Measurements from ENCODE around the gene HSPA5.
"Not testable (repeated sequence)": the region's sequence is repeated elsewhere in the genome, so short reads cannot be mapped to it uniquely, and the experiment has no call there.

The HSPA5 gene

DNA sequence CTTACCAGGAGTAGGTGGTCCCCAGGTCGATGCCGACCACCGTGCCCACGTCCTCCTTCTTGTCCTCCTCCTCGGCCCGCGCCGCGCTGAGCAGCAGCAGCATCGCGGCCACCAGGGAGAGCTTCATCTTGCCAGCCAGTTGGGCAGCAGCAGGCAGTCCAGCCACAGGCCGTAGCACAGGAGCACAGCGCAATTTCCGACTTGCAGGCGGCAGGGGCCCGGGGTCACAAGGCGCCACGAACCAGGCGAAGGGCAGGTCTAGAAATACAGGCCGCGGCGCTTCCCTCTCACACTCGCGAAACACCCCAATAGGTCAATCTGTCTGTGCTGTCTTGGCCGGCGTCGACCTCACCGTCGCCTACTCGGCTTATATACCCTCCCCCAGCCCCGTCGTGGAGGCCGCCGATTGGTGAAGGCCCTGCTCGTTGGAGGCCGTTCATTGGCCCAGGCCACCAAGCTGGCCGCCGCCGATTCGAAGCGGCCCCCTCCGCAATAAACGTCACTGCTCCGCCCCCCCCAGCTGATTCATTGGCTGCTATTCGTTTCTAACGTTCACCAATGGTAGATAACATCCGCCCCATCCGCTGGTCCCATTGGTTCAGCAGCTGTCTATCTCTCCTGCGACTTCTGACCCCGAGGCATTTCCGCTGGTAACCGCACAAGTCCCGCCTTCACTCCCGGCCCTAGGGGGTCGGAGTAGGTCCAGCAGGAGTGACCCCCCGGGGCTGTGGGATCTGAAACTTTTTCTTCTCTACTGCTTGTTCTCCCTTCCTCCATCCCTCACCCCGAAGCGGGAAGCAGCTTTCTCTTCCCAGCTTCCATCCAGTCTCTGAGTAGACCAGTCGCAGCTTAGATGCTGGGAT is at the start of gene HSPA5:
Gene HSPA5 (minus strand): TSS at position 344 of the 863 bp plus-strand sequence. CDS start 217 bp downstream, at position 127.
- peaks cover 18 to 33% (median 27%) of the 10 kb centered on the region in 5 donors for H3K36me3 ChIP-seq (ENCODE audit: control insufficient read depth in 5 of 5, insufficient read depth in 5 of 5, low read length in 5 of 5)
- H3K4me1 ChIP-seq (ENCODE audit: control insufficient read depth in 5 of 5, insufficient read depth in 5 of 5, low read length in 5 of 5), result peaks cover 0 to 53% (median 45%) of the 10 kb centered on the region in 5 donors
- peak within 1 kb of the TSS; percentile 92 to 99 (median 97) for H3K9ac ChIP-seq (ENCODE audit: low read length in 5 of 5)
- peak within 1 kb of the TSS; percentile 86 to 99 (median 99) for H3K4me3 ChIP-seq (ENCODE audit: low read depth in 1 of 5, low read length in 5 of 5)
- H3K27ac ChIP-seq (ENCODE audit: low read depth, low read length), result peak within 1 kb of the TSS; percentile 98
- H3K27me3 ChIP-seq (ENCODE audit: control insufficient read depth in 5 of 5, insufficient read depth in 4 of 5, low read length in 5 of 5), result no peaks in the 10 kb centered on the region
- H3K9me3 ChIP-seq (ENCODE audit: control insufficient read depth in 5 of 5, low read length in 5 of 5), result no peaks in the 10 kb centered on the region

- not testable (repeated sequence) for H3K36me3 ChIP-seq (ENCODE audit: control insufficient read depth in 5 of 5, insufficient read depth in 5 of 5, low read length in 5 of 5); H3K9me3 ChIP-seq (ENCODE audit: control insufficient read depth in 5 of 5, low read length in 5 of 5); H3K9ac ChIP-seq (ENCODE audit: low read length in 5 of 5); H3K27ac ChIP-seq (ENCODE audit: low read depth, low read length); H3K27me3 ChIP-seq (ENCODE audit: control insufficient read depth in 5 of 5, insufficient read depth in 4 of 5, low read length in 5 of 5); H3K4me3 ChIP-seq (ENCODE audit: low read depth in 1 of 5, low read length in 5 of 5)
- peaks cover 0 to 25% (median 14%) of the 10 kb centered on the region in 5 donors for H3K4me1 ChIP-seq (ENCODE audit: control insufficient read depth in 5 of 5, insufficient read depth in 5 of 5, low read length in 5 of 5)
These were observed 45.8 kb upstream of the HSPA5 start for GRCh38 chr9:125286935-125287433.

GRCh38 chr9:125284855-125285254 is 43.7 kb upstream of the HSPA5 start:
- Histone ChIP-seq H3K9ac (ENCODE audit: low read length in 5 of 5) (no peak overlapping the region), H3K4me1 (ENCODE audit: control insufficient read depth in 5 of 5, insufficient read depth in 5 of 5, low read length in 5 of 5) (peaks cover 0 to 29% (median 14%) of the 10 kb centered on the region in 5 donors), H3K36me3 (ENCODE audit: control insufficient read depth in 5 of 5, insufficient read depth in 5 of 5, low read length in 5 of 5) (peaks cover 0 to 8% (median 5%) of the 10 kb centered on the region in 5 donors), H3K27ac (ENCODE audit: low read depth, low read length) (no peak overlapping the region), H3K27me3 (ENCODE audit: control insufficient read depth in 5 of 5, insufficient read depth in 4 of 5, low read length in 5 of 5) (no peaks in the 10 kb centered on the region), H3K4me3 (ENCODE audit: low read depth in 1 of 5, low read length in 5 of 5) (no peak overlapping the region), H3K9me3 (ENCODE audit: control insufficient read depth in 5 of 5, low read length in 5 of 5) (no peaks in the 10 kb centered on the region)

GRCh38 chr9:125280945-125281344 is 39.8 kb upstream of the HSPA5 start:
- H3K9me3 ChIP-seq (ENCODE audit: control insufficient read depth in 5 of 5, low read length in 5 of 5), result no peaks in the 10 kb centered on the region
- H3K9ac ChIP-seq (ENCODE audit: low read length in 5 of 5), result no peak overlapping the region
- H3K27ac ChIP-seq (ENCODE audit: low read depth, low read length), result peak overlapping the region; percentile 40
- H3K4me3 ChIP-seq (ENCODE audit: low read depth in 1 of 5, low read length in 5 of 5), result no peak overlapping the region
- H3K36me3 ChIP-seq (ENCODE audit: control insufficient read depth in 5 of 5, insufficient read depth in 5 of 5, low read length in 5 of 5), result no peaks in the 10 kb centered on the region
- H3K4me1 ChIP-seq (ENCODE audit: control insufficient read depth in 5 of 5, insufficient read depth in 5 of 5, low read length in 5 of 5), result peaks cover 0 to 22% (median 8%) of the 10 kb centered on the region in 5 donors
- no peaks in the 10 kb centered on the region for H3K27me3 ChIP-seq (ENCODE audit: control insufficient read depth in 5 of 5, insufficient read depth in 4 of 5, low read length in 5 of 5)

DNA sequence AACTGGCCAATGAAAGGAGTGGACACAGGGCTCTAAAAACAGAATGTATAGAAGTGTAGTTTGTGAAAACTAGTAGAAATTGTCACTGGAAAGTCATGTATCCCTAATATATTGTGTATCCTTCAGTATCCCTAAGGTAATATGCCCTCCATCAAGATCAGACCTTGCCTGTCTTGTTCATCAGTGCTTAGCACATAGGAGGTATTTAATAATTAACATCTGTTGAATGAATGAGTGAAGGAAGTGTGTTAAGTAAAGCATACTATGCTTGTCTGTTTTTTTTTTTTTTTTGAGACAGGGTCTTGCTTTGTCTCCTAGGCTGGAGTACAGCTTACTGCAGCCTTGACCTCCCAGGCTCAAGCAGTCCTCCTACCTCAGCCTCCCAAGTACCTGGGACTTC is 36.3 kb upstream of the HSPA5 start:
- Histone ChIP-seq H3K9me3 (ENCODE audit: control insufficient read depth in 5 of 5, low read length in 5 of 5) (no peaks in the 10 kb centered on the region), H3K27ac (ENCODE audit: low read depth, low read length) (no peak overlapping the region), H3K9ac (ENCODE audit: low read length in 5 of 5) (no peak overlapping the region), H3K27me3 (ENCODE audit: control insufficient read depth in 5 of 5, insufficient read depth in 4 of 5, low read length in 5 of 5) (no peaks in the 10 kb centered on the region), H3K36me3 (ENCODE audit: control insufficient read depth in 5 of 5, insufficient read depth in 5 of 5, low read length in 5 of 5) (no peaks in the 10 kb centered on the region), H3K4me1 (ENCODE audit: control insufficient read depth in 5 of 5, insufficient read depth in 5 of 5, low read length in 5 of 5) (peaks cover 0 to 20% (median 8%) of the 10 kb centered on the region in 5 donors), H3K4me3 (ENCODE audit: low read depth in 1 of 5, low read length in 5 of 5) (no peak overlapping the region)

DNA sequence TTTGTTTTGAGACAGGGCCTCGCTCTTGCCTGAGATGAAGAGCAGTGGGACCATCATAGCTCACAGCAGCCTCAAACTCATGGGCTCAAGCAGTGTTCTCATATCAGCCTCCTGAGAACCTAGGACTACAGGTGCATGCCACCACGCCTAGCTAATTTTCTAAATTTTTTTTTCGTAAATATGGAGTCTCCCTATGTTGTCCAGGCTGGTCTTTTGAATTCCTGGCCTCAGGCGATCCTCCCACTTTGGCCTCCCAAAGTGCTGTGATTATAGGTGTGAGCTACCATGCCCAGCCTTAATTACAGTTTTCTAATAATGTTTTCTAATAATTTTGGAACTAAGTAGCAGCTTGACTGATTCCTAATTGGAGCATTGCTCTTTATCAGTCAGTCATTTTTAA is 35.6 kb upstream of the HSPA5 start:
- H3K9ac ChIP-seq (ENCODE audit: low read length in 5 of 5), result no peak overlapping the region
- H3K27me3 ChIP-seq (ENCODE audit: control insufficient read depth in 5 of 5, insufficient read depth in 4 of 5, low read length in 5 of 5), result no peaks in the 10 kb centered on the region
- H3K9me3 ChIP-seq (ENCODE audit: control insufficient read depth in 5 of 5, low read length in 5 of 5), result no peaks in the 10 kb centered on the region
- H3K4me3 ChIP-seq (ENCODE audit: low read depth in 1 of 5, low read length in 5 of 5), result no peak overlapping the region
- peaks cover 0 to 22% (median 8%) of the 10 kb centered on the region in 5 donors for H3K4me1 ChIP-seq (ENCODE audit: control insufficient read depth in 5 of 5, insufficient read depth in 5 of 5, low read length in 5 of 5)
- no peaks in the 10 kb centered on the region for H3K36me3 ChIP-seq (ENCODE audit: control insufficient read depth in 5 of 5, insufficient read depth in 5 of 5, low read length in 5 of 5)
- H3K27ac ChIP-seq (ENCODE audit: low read depth, low read length), result no peak overlapping the region

- H3K36me3 ChIP-seq (ENCODE audit: control insufficient read depth in 5 of 5, insufficient read depth in 5 of 5, low read length in 5 of 5), result no peaks in the 10 kb centered on the region
- peak overlapping the region in 1 of 5 donors; percentile 24 for H3K9ac ChIP-seq (ENCODE audit: low read length in 5 of 5)
- H3K9me3 ChIP-seq (ENCODE audit: control insufficient read depth in 5 of 5, low read length in 5 of 5), result no peaks in the 10 kb centered on the region
- H3K4me3 ChIP-seq (ENCODE audit: low read depth in 1 of 5, low read length in 5 of 5), result no peak overlapping the region
- no peak overlapping the region for H3K27ac ChIP-seq (ENCODE audit: low read depth, low read length)
- H3K27me3 ChIP-seq (ENCODE audit: control insufficient read depth in 5 of 5, insufficient read depth in 4 of 5, low read length in 5 of 5), result no peaks in the 10 kb centered on the region
- peaks cover 0 to 32% (median 21%) of the 10 kb centered on the region in 5 donors for H3K4me1 ChIP-seq (ENCODE audit: control insufficient read depth in 5 of 5, insufficient read depth in 5 of 5, low read length in 5 of 5)
These were observed 31.6 kb upstream of the HSPA5 start for GRCh38 chr9:125272697-125273096.

DNA sequence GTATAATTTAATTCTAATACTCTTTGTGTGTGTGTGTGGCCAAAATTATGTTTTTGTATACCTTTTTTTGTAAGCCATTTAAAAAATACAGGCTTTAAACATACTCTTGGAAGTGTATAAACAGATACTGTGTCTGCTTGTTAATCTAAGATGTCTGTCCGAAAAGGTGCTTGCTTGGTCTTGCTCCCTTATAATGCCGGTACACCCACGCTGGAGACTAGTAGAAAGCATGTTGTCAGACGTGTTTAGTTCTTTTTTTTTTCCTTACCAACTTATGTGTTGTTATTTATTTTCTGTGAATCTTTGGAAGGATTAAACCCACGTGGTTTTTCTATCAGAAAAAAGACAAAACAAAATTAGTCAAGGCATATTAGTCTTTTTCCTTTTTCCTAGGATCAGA is 29.9 kb upstream of the HSPA5 start:
- H3K4me1 ChIP-seq (ENCODE audit: control insufficient read depth in 5 of 5, insufficient read depth in 5 of 5, low read length in 5 of 5), result peaks cover 0 to 24% (median 16%) of the 10 kb centered on the region in 5 donors
- H3K27ac ChIP-seq (ENCODE audit: low read depth, low read length), result no peak overlapping the region
- no peaks in the 10 kb centered on the region for H3K27me3 ChIP-seq (ENCODE audit: control insufficient read depth in 5 of 5, insufficient read depth in 4 of 5, low read length in 5 of 5)

GRCh38 chr9:125269014-125269397 is 27.9 kb upstream of the HSPA5 start:
- peaks cover 0 to 23% (median 13%) of the 10 kb centered on the region in 5 donors for H3K4me1 ChIP-seq (ENCODE audit: control insufficient read depth in 5 of 5, insufficient read depth in 5 of 5, low read length in 5 of 5)
- peak overlapping the region in 2 of 5 donors; percentile 2 to 11 for H3K9ac ChIP-seq (ENCODE audit: low read length in 5 of 5)
- H3K27ac ChIP-seq (ENCODE audit: low read depth, low read length), result no peak overlapping the region
- H3K36me3 ChIP-seq (ENCODE audit: control insufficient read depth in 5 of 5, insufficient read depth in 5 of 5, low read length in 5 of 5), result peaks cover 0 to 4% (median 0%) of the 10 kb centered on the region in 5 donors
- H3K9me3 ChIP-seq (ENCODE audit: control insufficient read depth in 5 of 5, low read length in 5 of 5), result no peaks in the 10 kb centered on the region
- no peaks in the 10 kb centered on the region for H3K27me3 ChIP-seq (ENCODE audit: control insufficient read depth in 5 of 5, insufficient read depth in 4 of 5, low read length in 5 of 5)
- no peak overlapping the region for H3K4me3 ChIP-seq (ENCODE audit: low read depth in 1 of 5, low read length in 5 of 5)

More for the DNA sequence above, 29.9 kb upstream of the HSPA5 start:
- Histone ChIP-seq H3K36me3 (ENCODE audit: control insufficient read depth in 5 of 5, insufficient read depth in 5 of 5, low read length in 5 of 5) (no peaks in the 10 kb centered on the region), H3K9me3 (ENCODE audit: control insufficient read depth in 5 of 5, low read length in 5 of 5) (no peaks in the 10 kb centered on the region), H3K9ac (ENCODE audit: low read length in 5 of 5) (no peak overlapping the region), H3K4me3 (ENCODE audit: low read depth in 1 of 5, low read length in 5 of 5) (no peak overlapping the region)

- Histone ChIP-seq H3K9me3 (ENCODE audit: control insufficient read depth in 5 of 5, low read length in 5 of 5) (no peaks in the 10 kb centered on the region), H3K9ac (ENCODE audit: low read length in 5 of 5) (peak overlapping the region in 2 of 5 donors; percentile 2 to 11), H3K4me3 (ENCODE audit: low read depth in 1 of 5, low read length in 5 of 5) (no peak overlapping the region), H3K27me3 (ENCODE audit: control insufficient read depth in 5 of 5, insufficient read depth in 4 of 5, low read length in 5 of 5) (no peaks in the 10 kb centered on the region), H3K4me1 (ENCODE audit: control insufficient read depth in 5 of 5, insufficient read depth in 5 of 5, low read length in 5 of 5) (peaks cover 0 to 25% (median 16%) of the 10 kb centered on the region in 5 donors), H3K36me3 (ENCODE audit: control insufficient read depth in 5 of 5, insufficient read depth in 5 of 5, low read length in 5 of 5) (peaks cover 0 to 8% (median 3%) of the 10 kb centered on the region in 5 donors), H3K27ac (ENCODE audit: low read depth, low read length) (no peak overlapping the region)
These were observed 27.4 kb upstream of the HSPA5 start for GRCh38 chr9:125268394-125269013.

All from subcutaneous abdominal adipose tissue (tissue), 5 donors.